DMS 273 treated with DMSO at 0.1 percent for 48 hours (cell line): Measurements from ENCODE around the gene GPR55.

ENCODE experiments used
- DNase-seq: peaks from one replicate; lab custom pipeline; 2025; lab: John Stamatoyannopoulos, UW

The GPR55 gene

GRCh38 chr2:230866756-230867523 is 58.1 kb downstream of the GPR55 start:
- peak; percentile 55 for DNase-seq

DNA sequence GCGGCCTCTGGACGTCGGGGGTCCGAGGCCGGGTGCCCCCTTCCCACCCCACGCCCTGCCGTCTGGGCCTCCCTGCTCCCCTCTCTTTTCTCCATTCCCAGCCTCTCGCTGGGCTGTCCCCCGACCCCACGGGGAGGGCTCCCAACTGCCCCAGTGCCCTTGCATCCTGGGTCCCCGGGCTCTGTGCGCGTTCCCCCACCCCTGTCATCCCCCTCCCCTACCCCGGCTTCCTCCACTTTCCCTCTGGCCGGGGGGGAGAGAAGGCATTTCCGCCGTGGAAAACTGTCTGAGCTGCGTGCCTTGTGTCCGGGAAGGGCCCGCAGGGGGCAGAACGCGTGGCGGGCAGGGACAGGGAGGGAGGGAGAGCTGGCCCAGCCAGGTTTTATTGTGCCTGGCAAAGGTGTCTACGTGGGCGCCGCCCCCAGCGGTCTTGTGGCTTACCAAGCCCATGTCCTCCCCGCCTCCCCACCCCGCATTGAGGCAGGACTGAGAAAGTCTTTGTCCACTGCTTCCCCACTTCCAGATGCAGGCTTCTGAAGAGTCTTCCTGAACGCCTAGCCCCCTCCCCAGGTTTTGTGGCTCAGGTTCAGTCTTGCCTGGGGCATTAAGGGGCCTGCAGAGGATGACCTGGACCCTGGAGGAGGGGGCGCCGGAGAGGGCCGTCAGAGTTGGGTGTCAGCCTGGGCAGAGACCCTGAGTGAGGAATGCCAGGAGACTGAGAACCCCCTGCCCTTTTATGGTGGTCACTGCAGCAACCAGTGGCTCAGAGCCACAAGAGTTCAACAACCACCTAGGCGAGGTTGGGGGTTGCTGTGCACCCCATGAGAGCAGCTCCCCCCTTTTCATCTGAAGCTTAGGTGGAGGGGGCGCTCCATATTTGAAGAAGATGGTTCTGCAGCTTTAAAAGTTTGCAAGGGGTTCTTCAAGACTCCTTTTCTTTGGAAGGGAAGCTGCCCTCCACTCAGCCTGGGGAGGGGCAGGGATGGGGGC is 59.0 kb downstream of the GPR55 start:
- no peak for DNase-seq

- no peak for DNase-seq
Observed at GRCh38 chr2:230865307-230865765, 59.7 kb downstream of the GPR55 start.

GRCh38 chr2:230864605-230865306 is 60.3 kb downstream of the GPR55 start, which contains the start of gene ITM2C:
TSS of gene ITM2C (plus strand) at chr2:230864942. CDS start at chr2:230865026, 84 bp downstream.
- DNase-seq, result no peak

GRCh38 chr2:230864122-230864604 is 60.9 kb downstream of the GPR55 start:
- DNase-seq, result no peak

DNA sequence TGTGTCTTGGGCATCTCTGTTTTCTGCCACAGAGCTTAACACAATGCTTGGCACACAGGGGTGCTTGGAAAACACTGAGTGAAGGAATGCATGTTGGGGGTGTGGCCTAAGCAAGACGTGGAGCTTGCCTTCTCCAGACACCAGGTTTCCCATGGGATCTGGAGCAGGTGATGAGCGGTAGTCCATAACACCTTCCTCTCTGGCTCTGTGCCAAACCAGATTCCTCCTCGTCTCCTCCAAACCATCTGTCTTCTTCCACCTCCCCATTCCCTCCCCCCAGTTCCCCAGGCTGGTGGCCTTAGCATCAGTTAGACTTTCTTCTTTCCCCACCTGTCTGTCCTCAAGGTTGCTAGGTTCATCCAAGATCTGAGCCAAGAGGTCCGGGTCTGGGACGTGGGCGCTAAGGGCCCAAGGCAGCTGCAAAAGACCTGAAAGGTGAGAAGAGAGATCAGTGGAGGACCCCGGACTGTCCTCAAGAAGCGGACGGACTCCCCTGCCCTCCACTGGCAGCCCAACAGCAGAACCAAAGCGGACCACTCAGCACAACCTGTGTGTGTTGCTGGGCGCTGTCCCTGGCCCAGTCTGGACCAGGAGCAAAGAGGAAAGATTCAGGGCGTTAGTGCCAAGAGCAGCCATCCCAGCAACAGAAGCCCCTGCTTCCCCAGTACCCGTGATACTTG is 61.5 kb downstream of the GPR55 start:
- DNase-seq, result no peak

DNA sequence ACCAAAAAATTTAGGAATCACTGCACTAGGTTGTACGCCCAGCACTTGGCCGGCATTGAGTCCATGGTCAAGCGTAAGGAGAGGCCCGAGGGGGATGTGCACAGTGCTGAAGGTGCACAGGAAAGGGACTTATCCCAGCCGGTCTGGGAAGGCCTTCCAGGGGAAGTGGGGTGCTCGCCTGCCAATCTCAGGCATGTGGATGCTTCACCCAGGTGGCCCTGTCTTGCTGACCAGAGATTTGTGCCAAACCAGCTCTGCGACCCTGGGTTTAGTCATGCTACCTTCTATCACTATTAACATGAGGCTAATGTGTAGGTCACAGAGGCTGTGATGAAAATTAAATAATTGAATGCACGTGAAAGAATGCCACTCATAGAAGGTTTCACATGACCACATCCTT is 62.0 kb downstream of the GPR55 start:
- DNase-seq, result no peak

- no peak for DNase-seq
Observed at GRCh38 chr2:230862292-230862691, 62.8 kb downstream of the GPR55 start.

GRCh38 chr2:230861552-230862255 is 63.3 kb downstream of the GPR55 start:
- DNase-seq, result no peak
